NB4 (cell line): ENCODE results near the gene TTLL5.

Experiments
- MYC ChIP-seq: IDR thresholded peaks from 2 replicates; pipeline ENCODE4 v1.6.1; 2011; ENCODE audit warnings: low read depth, low read length
- TF ChIP-seq, protein P1 (sequence below): IDR thresholded peaks from one replicate; pipeline ENCODE4 v1.5.1; 2012; ENCODE audit warnings: low read depth, low read length

DNA sequence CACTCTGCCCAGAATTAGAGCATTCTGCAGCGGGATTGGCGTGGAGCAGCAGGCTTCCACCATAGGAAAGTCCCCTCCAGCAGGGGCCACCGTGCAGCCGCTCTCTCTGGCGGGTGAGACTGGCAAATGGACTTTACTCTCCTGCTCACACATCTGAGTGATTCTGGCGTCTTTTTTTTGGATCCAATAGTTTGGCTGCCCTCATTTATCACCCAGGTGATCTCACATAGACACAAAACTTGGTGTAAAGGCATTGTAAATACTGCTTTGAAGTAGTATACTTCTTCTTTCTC lies 190.5 kb downstream of the TTLL5 start:
- no peak for TF ChIP-seq MYC
- TF ChIP-seq, protein P1, sequence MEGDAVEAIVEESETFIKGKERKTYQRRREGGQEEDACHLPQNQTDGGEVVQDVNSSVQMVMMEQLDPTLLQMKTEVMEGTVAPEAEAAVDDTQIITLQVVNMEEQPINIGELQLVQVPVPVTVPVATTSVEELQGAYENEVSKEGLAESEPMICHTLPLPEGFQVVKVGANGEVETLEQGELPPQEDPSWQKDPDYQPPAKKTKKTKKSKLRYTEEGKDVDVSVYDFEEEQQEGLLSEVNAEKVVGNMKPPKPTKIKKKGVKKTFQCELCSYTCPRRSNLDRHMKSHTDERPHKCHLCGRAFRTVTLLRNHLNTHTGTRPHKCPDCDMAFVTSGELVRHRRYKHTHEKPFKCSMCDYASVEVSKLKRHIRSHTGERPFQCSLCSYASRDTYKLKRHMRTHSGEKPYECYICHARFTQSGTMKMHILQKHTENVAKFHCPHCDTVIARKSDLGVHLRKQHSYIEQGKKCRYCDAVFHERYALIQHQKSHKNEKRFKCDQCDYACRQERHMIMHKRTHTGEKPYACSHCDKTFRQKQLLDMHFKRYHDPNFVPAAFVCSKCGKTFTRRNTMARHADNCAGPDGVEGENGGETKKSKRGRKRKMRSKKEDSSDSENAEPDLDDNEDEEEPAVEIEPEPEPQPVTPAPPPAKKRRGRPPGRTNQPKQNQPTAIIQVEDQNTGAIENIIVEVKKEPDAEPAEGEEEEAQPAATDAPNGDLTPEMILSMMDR: no peak
